ENCODE results near the gene GPR142.

DNA sequence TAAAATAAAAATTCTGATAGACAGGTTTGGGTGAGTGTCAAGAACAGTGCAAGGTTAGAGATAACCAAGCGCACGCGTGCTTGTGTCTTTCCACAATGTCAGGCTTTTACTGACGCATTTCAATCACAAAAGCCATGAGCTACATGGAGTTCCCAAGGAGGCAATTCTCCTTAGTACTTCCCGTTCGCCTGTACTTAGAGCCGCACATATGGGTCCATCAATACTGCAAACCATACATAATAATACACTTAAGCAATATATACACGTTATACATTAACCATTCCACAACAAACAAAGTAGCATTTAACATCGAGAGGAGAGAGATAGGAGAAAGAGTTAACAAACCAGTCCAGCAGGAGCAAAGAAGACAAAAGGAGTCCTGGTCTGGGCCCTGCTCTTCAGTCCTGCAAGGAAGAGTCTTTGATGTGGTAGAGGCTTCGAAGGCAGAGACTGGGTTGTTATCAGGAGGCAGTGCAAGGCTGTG lies 52.7 kb downstream of the GPR142 start:
- TF ChIP-seq, protein P1, sequence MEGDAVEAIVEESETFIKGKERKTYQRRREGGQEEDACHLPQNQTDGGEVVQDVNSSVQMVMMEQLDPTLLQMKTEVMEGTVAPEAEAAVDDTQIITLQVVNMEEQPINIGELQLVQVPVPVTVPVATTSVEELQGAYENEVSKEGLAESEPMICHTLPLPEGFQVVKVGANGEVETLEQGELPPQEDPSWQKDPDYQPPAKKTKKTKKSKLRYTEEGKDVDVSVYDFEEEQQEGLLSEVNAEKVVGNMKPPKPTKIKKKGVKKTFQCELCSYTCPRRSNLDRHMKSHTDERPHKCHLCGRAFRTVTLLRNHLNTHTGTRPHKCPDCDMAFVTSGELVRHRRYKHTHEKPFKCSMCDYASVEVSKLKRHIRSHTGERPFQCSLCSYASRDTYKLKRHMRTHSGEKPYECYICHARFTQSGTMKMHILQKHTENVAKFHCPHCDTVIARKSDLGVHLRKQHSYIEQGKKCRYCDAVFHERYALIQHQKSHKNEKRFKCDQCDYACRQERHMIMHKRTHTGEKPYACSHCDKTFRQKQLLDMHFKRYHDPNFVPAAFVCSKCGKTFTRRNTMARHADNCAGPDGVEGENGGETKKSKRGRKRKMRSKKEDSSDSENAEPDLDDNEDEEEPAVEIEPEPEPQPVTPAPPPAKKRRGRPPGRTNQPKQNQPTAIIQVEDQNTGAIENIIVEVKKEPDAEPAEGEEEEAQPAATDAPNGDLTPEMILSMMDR (IDR thresholded peaks at IDR 0.05; ENCODE audit: control extremely low read depth in 1 of 3, insufficient read depth in 1 of 3, low read depth in 1 of 3, low read length in 3 of 3): no peak
- TF ChIP-seq EGR1 (IDR thresholded peaks at IDR 0.05; ENCODE audit: borderline replicate concordance, low read depth, low read length) (no peak), POLR2A (IDR thresholded peaks at IDR 0.05; ENCODE audit: control extremely low read depth in 1 of 2, low read depth in 2 of 2, low read length in 2 of 2) (no peak), RNF2 (IDR thresholded peaks at IDR 0.05; ENCODE audit: borderline replicate concordance, low read depth, low read length, missing control alignments, poor library complexity, severe bottlenecking) (no peak), YY1 (IDR thresholded peaks at IDR 0.05; ENCODE audit: low read depth, low read length) (no peak), CREB1 (IDR thresholded peaks at IDR 0.05) (no peak)

All from H1 (cell line).